Right cardiac atrium (tissue), 5 donors: ENCODE results near the gene SCPEP1. TPM values are rescaled to one million over a fixed set of nuclear protein-coding genes. Genes with fewer than 3 reads are reported as not detected.
"Not testable (repeated sequence)": the region's sequence is repeated elsewhere in the genome, so short reads cannot be mapped to it uniquely, and the experiment has no call there.

Experiments used
- ATAC-seq, 2 donors: fragments of 200-7000 bp; cut with Tn5 transposase; one replicate each; pipeline versions ENCODE4 v1.8.0 to v1.9.1; 2020; ENCODE audit warnings: moderate library complexity in 2 of 2, mild to moderate bottlenecking in 1 of 2
- DNase-seq, 3 donors: peaks; one replicate each; pipeline ENCODE4 v3.0.0-alpha.2; 2020
- H3K27ac ChIP-seq: one replicate; pipeline ENCODE4 v1.5.1; 2013; ENCODE audit warnings: mild to moderate bottlenecking, low read length, control low read depth, moderate library complexity
- H3K27me3 ChIP-seq: one replicate; pipeline ENCODE4 v1.6.1; 2013; ENCODE audit not compliant: control insufficient read depth, insufficient read depth
- H3K4me1 ChIP-seq: one replicate; pipeline ENCODE4 v1.6.1; 2013; ENCODE audit warnings: low read length; ENCODE audit not compliant: control insufficient read depth, insufficient read depth
- H3K4me3 ChIP-seq: one replicate; pipeline ENCODE4 v1.5.1; 2013; ENCODE audit warnings: low read length, control low read depth
- H3K9me3 ChIP-seq: one replicate; pipeline ENCODE4 v1.6.1; 2013; ENCODE audit warnings: low read length; ENCODE audit not compliant: control insufficient read depth
- WGBS: extraction: QIAGEN DNeasy Blood & Tissue Kit; methylation state at CpG from one replicate; pipeline ENCODE4 v1.1.7; 2013; 5-methylcytosine and 5-hydroxymethylcytosine counted together
- intact Hi-C, 4 donors: fragments of 100-400 bp; cut with DNase I; formaldehyde crosslinking; loops; one replicate each; pipeline versions ENCODE4 v1.11.0 to v1.14.0; 2022 to 2023
- polyA plus RNA-seq: library from polyadenylated mRNA; stranded (reverse); fragments of 200-250 nt; gene quantifications from one replicate; pipeline ENCODE4 v1.2.3, GENCODE V29; 2013
- total RNA-seq, 4 donors: library from RNA; stranded (reverse); fragmentation: NEBNext Ultra II Directional; extraction: Animal tissue kit (Norgen Biotek cat#: 25700); gene quantifications; one replicate each; pipeline ENCODE4 v1.2.1, GENCODE V29; 2021
- donor health status: healthy with polysubstance abuse.
- donor health status: DM: no; HTN: yes; CAD: no.
- donor health status: DM: no; HTN: no; CAD: no.
- donor health status: DM: no; HTN: yes; CAD: no; lungs with severe emphysema.
- donor health status: DM: yes; HTN: yes; CAD: no.

Gene SCPEP1
- total and polyA plus RNA-seq, 5 donors = 49.7 to 87.9 (median 60.8) TPM

- Histone ChIP-seq H3K27ac (no peak overlapping the region), H3K4me3 (no peak overlapping the region), H3K9me3 (no peaks in the 10 kb centered on the region), H3K4me1 (no peaks in the 10 kb centered on the region), H3K27me3 (no peaks in the 10 kb centered on the region)
- ATAC-seq (peak in 1 of 2 donors; percentile 51), DNase-seq (no peak)
- intact Hi-C loops = loop anchor here in 3 of 4 donors (5.0 to 10.0 kb wide), 2 partner anchors 113 to 115 kb away; no protein-coding TSS in a partner anchor
- 72% methylated on average over 2 of the region's 2 CpGs for WGBS
These were observed 40.2 kb upstream of the SCPEP1 start for GRCh38 chr17:56937687-56938086.

- H3K4me3 ChIP-seq, H3K9me3 ChIP-seq, H3K4me1 ChIP-seq, H3K27ac ChIP-seq, ATAC-seq, DNase-seq, H3K27me3 ChIP-seq: not testable (repeated sequence)
- 76% methylated on average over 5 of the region's 5 CpGs for WGBS
- intact Hi-C loops = loop anchor here in 3 of 4 donors (5.0 to 10.0 kb wide), 2 partner anchors 113 to 116 kb away; no protein-coding TSS in a partner anchor
These were observed 39.7 kb upstream of the SCPEP1 start for GRCh38 chr17:56938206-56938605.

GRCh38 chr17:56939869-56940484 is 38.0 kb upstream of the SCPEP1 start:
- 52% methylated on average over 11 of the region's 11 CpGs for WGBS
- ATAC-seq (peak; percentile 63 to 72), DNase-seq (no peak)
- no peaks in the 10 kb centered on the region for H3K9me3 ChIP-seq
- no peaks in the 10 kb centered on the region for H3K27me3 ChIP-seq
- intact Hi-C loops = loop anchor here (2.0 to 10.0 kb wide), 3 partner anchors 115 to 121 kb away; no protein-coding TSS in a partner anchor
- H3K27ac ChIP-seq = no peak overlapping the region
- no peaks in the 10 kb centered on the region for H3K4me1 ChIP-seq
- H3K4me3 ChIP-seq = no peak overlapping the region

- Histone ChIP-seq H3K27me3 (no peaks in the 10 kb centered on the region), H3K4me1 (no peaks in the 10 kb centered on the region), H3K4me3 (no peak overlapping the region), H3K9me3 (no peaks in the 10 kb centered on the region), H3K27ac (no peak overlapping the region)
- ATAC-seq (no peak), DNase-seq (no peak)
- WGBS = 90% methylated on average over 10 of the region's 10 CpGs
- intact Hi-C loops = no loop called here
These were observed 34.3 kb upstream of the SCPEP1 start for GRCh38 chr17:56943505-56944125.

- no peak overlapping the region for H3K27ac ChIP-seq
- intact Hi-C loops = no loop called here
- H3K4me1 ChIP-seq = peaks cover 2% of the 10 kb centered on the region
- no peak for DNase-seq
- H3K9me3 ChIP-seq = no peaks in the 10 kb centered on the region
- no peak overlapping the region for H3K4me3 ChIP-seq
- 92% methylated on average over 3 of the region's 3 CpGs for WGBS
- no peaks in the 10 kb centered on the region for H3K27me3 ChIP-seq
- ATAC-seq = no peak
These were observed 31.9 kb upstream of the SCPEP1 start for GRCh38 chr17:56945938-56946505.

GRCh38 chr17:56947741-56948140 is 30.2 kb upstream of the SCPEP1 start:
- no peak for ATAC-seq

GRCh38 chr17:56948491-56948890 is 29.4 kb upstream of the SCPEP1 start:
- DNase-seq = no peak
- intact Hi-C loops = no loop called here
- Histone ChIP-seq H3K27ac (no peak overlapping the region), H3K4me3 (no peak overlapping the region), H3K4me1 (peaks cover 2% of the 10 kb centered on the region), H3K9me3 (no peaks in the 10 kb centered on the region), H3K27me3 (no peaks in the 10 kb centered on the region)
- ATAC-seq = no peak
- 95% methylated on average over 1 of the region's 1 CpG for WGBS

More at GRCh38 chr17:56947741-56948140, 30.2 kb upstream of the SCPEP1 start:
- no peak for DNase-seq
- Histone ChIP-seq H3K4me1 (peaks cover 2% of the 10 kb centered on the region), H3K9me3 (no peaks in the 10 kb centered on the region), H3K27me3 (no peaks in the 10 kb centered on the region), H3K4me3 (no peak overlapping the region), H3K27ac (no peak overlapping the region)
- 58% methylated on average over 1 of the region's 1 CpG for WGBS
- intact Hi-C loops = no loop called here

GRCh38 chr17:56949595-56949994 is 28.3 kb upstream of the SCPEP1 start:
- no peaks in the 10 kb centered on the region for H3K27me3 ChIP-seq
- 51% methylated on average over 3 of the region's 3 CpGs for WGBS

GRCh38 chr17:56956992-56957391 is 20.9 kb upstream of the SCPEP1 start:
- WGBS = 96% methylated on average over 5 of the region's 5 CpGs
- Histone ChIP-seq H3K4me3 (no peak overlapping the region), H3K4me1 (peaks cover 2% of the 10 kb centered on the region), H3K9me3 (no peaks in the 10 kb centered on the region), H3K27me3 (no peaks in the 10 kb centered on the region), H3K27ac (no peak overlapping the region)
- DNase-seq (no peak), ATAC-seq (no peak)
- intact Hi-C loops = no loop called here

More at GRCh38 chr17:56949595-56949994, 28.3 kb upstream of the SCPEP1 start:
- no peaks in the 10 kb centered on the region for H3K9me3 ChIP-seq
- intact Hi-C loops = no loop called here
- DNase-seq (no peak), ATAC-seq (no peak)
- H3K4me3 ChIP-seq = no peak overlapping the region
- H3K27ac ChIP-seq = no peak overlapping the region
- H3K4me1 ChIP-seq = peaks cover 2% of the 10 kb centered on the region

- intact Hi-C loops = no loop called here
- WGBS = 4% methylated on average over 59 of the region's 59 CpGs
These were observed 17.1 kb upstream of the SCPEP1 start, which contains the start of gene COIL for GRCh38 chr17:56960596-56961538. COIL (minus strand) TSS chr17:56961050; CDS start chr17:56961019, 31 bp downstream.

More at GRCh38 chr17:56960596-56961538, 17.1 kb upstream of the SCPEP1 start, which contains the start of gene COIL:
- H3K4me3 ChIP-seq = peak within 1 kb of the TSS; percentile 98
- peak; percentile 93 to 98 (median 96) for DNase-seq
- peak; percentile 96 to 97 for ATAC-seq
- H3K27ac ChIP-seq = peak within 1 kb of the TSS; percentile 73
- H3K9me3 ChIP-seq = no peaks in the 10 kb centered on the region
- H3K4me1 ChIP-seq = peaks cover 2% of the 10 kb centered on the region
- no peaks in the 10 kb centered on the region for H3K27me3 ChIP-seq
